Calu3 (cell line): ENCODE data around the gene EPHB2. TPM values are rescaled to one million over a fixed set of nuclear protein-coding genes. Genes with fewer than 3 reads are reported as not detected.

Experiments
- BruUV-seq: library from RNA; stranded (reverse); fragments of 400-500 nt; replicated peaks from 2 replicates; lab custom pipeline; 2021; lab: Mats Ljungman, UMichigan
- CTCF ChIA-PET: fragments of 300-600 bp; sonication (Branson Sonifier 250); formaldehyde crosslinking; loops from one replicate; lab custom pipeline; 2022; ENCODE audit warnings: antibody characterized with exemption; lab: Charles Lee
- DNase-seq: peaks from one replicate; pipeline ENCODE4 v3.0.0; 2022
- H3K27ac Mint-ChIP-seq: one replicate; pipeline ENCODE4 v1.8.0; 2022; ENCODE audit warnings: mixed read lengths; ENCODE audit not compliant: unreplicated experiment
- H3K27me3 Mint-ChIP-seq: one replicate; pipeline ENCODE4 v1.8.0; 2022; ENCODE audit warnings: mixed read lengths; ENCODE audit not compliant: unreplicated experiment
- H3K36me3 Mint-ChIP-seq: one replicate; pipeline ENCODE4 v1.8.0; 2022; ENCODE audit warnings: mild to moderate bottlenecking, moderate library complexity, mixed read lengths; ENCODE audit not compliant: insufficient read depth, unreplicated experiment
- H3K4me1 Mint-ChIP-seq: one replicate; pipeline ENCODE4 v1.8.0; 2022; ENCODE audit warnings: mild to moderate bottlenecking, low read depth, mixed read lengths; ENCODE audit not compliant: unreplicated experiment
- H3K4me3 Mint-ChIP-seq: one replicate; pipeline ENCODE4 v1.8.0; 2022; ENCODE audit warnings: mild to moderate bottlenecking, low read depth, moderate library complexity, mixed read lengths; ENCODE audit not compliant: unreplicated experiment
- H3K9me3 Mint-ChIP-seq: one replicate; pipeline ENCODE4 v1.8.0; 2022; ENCODE audit warnings: low read depth, mixed read lengths; ENCODE audit not compliant: unreplicated experiment
- intact Hi-C: fragments of 100-400 bp; cut with micrococcal nuclease; formaldehyde crosslinking; loops from one replicate; pipeline ENCODE4 v1.10.0; 2022; ENCODE audit not compliant: unreplicated experiment
- total RNA-seq: library from RNA; stranded (reverse); gene quantifications from 2 replicates; pipeline ENCODE4 v1.2.3, GENCODE V29; 2022
- TF ChIP-seq, protein P1 (sequence below): fragments of 200-600 bp; IDR thresholded peaks from one replicate; pipeline ENCODE4 v1.8.0; 2022; ENCODE audit warnings: antibody characterized with exemption; ENCODE audit not compliant: unreplicated experiment

The EPHB2 gene
- total RNA-seq, 1 experiment from 2014 or later, result 19.3 TPM

DNA sequence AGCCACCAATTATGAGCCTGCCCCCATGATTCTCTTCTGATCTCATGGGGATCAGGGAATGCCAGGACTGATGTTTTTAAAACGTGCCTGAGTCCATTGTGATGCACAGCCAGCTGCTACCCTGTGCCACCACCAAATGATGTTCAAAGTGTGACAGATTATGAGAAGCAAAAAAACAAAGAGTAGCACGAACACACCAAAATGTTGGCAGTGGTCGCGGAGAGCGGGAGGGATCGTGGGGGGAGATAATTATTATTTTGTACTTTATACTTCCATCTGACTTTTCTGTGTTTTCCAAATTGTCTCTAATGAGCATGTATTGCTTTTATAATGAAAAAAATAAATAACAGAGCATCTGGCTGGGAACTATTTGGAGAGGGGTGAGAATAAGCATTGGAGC lies 50.5 kb downstream of the EPHB2 start:
- no peak overlapping the region for H3K27ac Mint-ChIP-seq
- H3K4me1 Mint-ChIP-seq, result no peaks in the 10 kb centered on the region
- no peaks in the 10 kb centered on the region for H3K9me3 Mint-ChIP-seq
- CTCF ChIA-PET, result no interaction called here
- H3K36me3 Mint-ChIP-seq, result peaks cover 3% of the 10 kb centered on the region
- no peak for DNase-seq
- H3K27me3 Mint-ChIP-seq, result no peaks in the 10 kb centered on the region
- no TSS peak for BruUV-seq
- intact Hi-C loops, result no loop called here
- no peak overlapping the region for H3K4me3 Mint-ChIP-seq
- TF ChIP-seq, protein P1, sequence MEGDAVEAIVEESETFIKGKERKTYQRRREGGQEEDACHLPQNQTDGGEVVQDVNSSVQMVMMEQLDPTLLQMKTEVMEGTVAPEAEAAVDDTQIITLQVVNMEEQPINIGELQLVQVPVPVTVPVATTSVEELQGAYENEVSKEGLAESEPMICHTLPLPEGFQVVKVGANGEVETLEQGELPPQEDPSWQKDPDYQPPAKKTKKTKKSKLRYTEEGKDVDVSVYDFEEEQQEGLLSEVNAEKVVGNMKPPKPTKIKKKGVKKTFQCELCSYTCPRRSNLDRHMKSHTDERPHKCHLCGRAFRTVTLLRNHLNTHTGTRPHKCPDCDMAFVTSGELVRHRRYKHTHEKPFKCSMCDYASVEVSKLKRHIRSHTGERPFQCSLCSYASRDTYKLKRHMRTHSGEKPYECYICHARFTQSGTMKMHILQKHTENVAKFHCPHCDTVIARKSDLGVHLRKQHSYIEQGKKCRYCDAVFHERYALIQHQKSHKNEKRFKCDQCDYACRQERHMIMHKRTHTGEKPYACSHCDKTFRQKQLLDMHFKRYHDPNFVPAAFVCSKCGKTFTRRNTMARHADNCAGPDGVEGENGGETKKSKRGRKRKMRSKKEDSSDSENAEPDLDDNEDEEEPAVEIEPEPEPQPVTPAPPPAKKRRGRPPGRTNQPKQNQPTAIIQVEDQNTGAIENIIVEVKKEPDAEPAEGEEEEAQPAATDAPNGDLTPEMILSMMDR, result no peak

DNA sequence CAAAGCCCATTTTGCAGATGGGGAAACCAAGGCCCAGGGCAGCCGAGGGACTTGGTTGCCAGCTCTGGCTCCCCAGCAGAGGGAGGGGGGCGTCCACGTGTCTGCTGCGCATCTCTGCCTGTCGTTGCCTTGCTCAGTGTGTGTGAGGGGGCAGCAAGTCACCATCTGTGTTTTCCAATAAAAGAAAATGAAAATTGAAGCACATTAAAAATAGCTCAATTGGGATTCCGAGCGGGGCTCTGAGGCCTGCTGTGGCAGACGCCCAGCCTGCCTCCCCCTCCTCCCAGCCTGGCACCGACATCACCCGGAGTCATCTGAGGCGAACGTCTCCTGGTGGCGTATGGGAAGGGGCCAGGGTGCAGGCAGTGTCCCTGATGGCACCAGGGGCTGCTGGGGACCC lies 51.2 kb downstream of the EPHB2 start:
- no peak overlapping the region for H3K27ac Mint-ChIP-seq
- no peak for DNase-seq
- CTCF ChIA-PET, result no interaction called here
- H3K4me1 Mint-ChIP-seq, result no peaks in the 10 kb centered on the region
- no peaks in the 10 kb centered on the region for H3K9me3 Mint-ChIP-seq
- no peak overlapping the region for H3K4me3 Mint-ChIP-seq
- intact Hi-C loops, result no loop called here
- H3K27me3 Mint-ChIP-seq, result no peaks in the 10 kb centered on the region
- H3K36me3 Mint-ChIP-seq, result peaks cover 3% of the 10 kb centered on the region
- BruUV-seq, result no TSS peak
- TF ChIP-seq, protein P1, result no peak

DNA sequence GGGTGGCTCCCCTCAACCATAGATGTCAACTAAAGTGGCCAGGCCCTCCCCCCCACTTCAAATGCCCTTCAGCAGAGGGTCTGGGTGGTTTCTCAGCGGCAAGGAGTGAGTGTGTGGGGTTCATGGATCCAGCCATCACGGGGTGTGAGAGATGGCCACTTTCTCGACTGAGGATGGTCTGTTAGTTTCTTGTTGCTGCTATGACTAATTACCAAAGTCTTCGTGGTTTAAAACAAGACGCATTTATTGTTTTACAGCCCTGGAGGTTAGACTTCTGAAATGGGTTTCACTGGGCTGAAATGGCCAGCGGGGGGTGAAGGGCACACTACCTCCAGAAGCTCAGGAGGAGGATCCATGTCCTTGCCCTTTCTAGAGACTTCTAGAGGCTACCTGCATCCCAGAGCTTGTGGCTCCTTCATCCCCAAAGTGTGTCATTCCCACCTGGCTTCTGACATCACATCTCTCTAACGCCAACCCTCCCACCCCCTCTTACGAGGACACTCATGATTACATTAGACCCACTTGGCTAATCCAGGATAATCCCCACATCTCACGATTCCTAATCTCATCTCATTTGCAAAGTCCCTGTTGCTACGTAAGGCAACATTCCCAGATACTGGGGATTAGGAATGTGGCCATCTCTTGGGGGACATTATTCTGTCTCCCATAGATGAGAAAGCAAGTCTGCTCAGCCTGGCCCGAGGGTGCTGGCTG lies 53.0 kb downstream of the EPHB2 start:
- Mint-ChIP-seq H3K9me3 (no peaks in the 10 kb centered on the region), H3K36me3 (peaks cover 3% of the 10 kb centered on the region), H3K4me1 (no peaks in the 10 kb centered on the region), H3K4me3 (no peak overlapping the region), H3K27ac (no peak overlapping the region), H3K27me3 (no peaks in the 10 kb centered on the region)
- TF ChIP-seq, protein P1, result no peak
- no TSS peak for BruUV-seq
- intact Hi-C loops, result no loop called here
- CTCF ChIA-PET, result no interaction called here
- no peak for DNase-seq

DNA sequence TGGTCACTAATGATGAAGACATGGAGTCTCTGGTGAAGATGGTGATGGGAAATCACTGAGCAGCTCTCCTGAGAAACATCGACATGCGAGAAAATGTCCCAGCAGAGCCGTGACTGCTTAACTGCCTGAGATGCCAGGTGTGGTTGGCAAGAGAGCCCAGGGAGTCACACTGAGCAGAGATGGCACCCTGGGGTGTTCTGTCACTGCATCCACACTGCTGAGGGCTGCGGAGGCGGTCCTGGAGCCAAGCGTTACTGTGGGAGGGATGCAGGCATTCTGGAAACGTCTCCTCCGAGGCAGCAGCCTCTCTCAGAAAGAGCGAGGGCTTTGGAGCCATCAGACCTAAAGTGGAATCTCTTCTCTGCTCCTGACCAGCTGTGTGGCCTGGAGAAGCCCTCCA lies 57.2 kb downstream of the EPHB2 start:
- TF ChIP-seq, protein P1, result no peak
- no peak for DNase-seq
- Mint-ChIP-seq H3K36me3 (peaks cover 3% of the 10 kb centered on the region), H3K27ac (no peak overlapping the region), H3K4me3 (no peak overlapping the region), H3K4me1 (no peaks in the 10 kb centered on the region), H3K27me3 (no peaks in the 10 kb centered on the region), H3K9me3 (no peaks in the 10 kb centered on the region)
- CTCF ChIA-PET, result no interaction called here
- no TSS peak for BruUV-seq
- intact Hi-C loops, result no loop called here
